Measurements from ENCODE around the gene RSL1D1.

The RSL1D1 gene

DNA sequence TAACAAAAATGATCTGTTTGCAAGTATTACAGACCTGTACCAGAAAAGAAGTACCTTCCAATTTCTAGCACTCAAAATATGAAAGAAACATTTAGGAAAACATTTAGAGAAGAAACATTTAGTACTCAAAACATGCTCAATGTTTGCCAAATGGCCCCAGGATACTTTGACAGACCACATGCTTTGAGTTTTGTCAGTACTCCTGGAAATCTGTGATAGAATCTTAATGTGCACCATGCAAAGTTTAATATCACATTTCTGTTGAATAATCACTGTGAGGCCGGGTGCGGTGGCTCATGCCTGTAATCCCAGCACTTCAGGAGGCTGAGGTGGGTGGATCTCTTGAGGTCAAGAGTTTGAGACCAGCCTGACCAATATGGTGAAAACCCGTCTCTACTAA lies 45.8 kb downstream of the RSL1D1 start:
- DNase-seq (ENCODE audit: insufficient read length, low spot score) (no peak), FAIRE-seq (no peak)
- TF ChIP-seq TAF1 (IDR thresholded peaks at IDR 0.05; ENCODE audit: low read depth, low read length), result no peak
- TF ChIP-seq POU2F2 (IDR thresholded peaks at IDR 0.05; ENCODE audit: low read depth, low read length), result no peak
- TF ChIP-seq POLR2A (IDR thresholded peaks at IDR 0.05; ENCODE audit: low read depth, low read length), result no peak
- no peak for TF ChIP-seq POLR2AphosphoS5 (IDR thresholded peaks at IDR 0.05; ENCODE audit: low read depth, low read length)

DNA sequence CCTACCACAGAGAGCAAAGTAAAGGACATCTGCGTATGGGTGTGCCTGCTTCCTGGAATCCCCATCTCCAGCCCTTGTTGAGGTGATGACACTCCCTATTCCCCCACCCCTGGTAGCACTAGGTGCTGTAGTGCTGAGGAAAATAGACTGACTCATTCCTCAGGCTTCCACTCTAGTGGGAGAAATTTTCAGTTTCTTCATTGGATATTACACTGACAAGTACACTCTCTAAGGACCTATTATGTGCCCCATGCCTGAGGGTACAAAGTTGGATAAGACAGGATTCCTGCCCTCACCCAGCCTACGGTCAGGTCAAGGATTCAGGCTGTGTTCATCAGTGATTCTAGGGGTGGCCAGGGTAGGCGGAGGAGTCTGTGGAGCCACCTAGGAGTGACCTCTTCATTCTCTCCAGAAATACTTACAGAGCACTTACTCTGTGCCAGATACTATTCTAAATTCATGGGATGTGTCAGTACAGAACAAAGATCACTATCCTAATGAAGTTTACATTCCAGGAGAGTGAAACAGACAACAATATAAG lies 49.8 kb downstream of the RSL1D1 start:
- no peak for FAIRE-seq
- TF ChIP-seq TAF1 (IDR thresholded peaks at IDR 0.05; ENCODE audit: low read depth, low read length), result no peak
- TF ChIP-seq POLR2AphosphoS5 (IDR thresholded peaks at IDR 0.05; ENCODE audit: low read depth, low read length), result no peak
- no peak for TF ChIP-seq PAX5 (IDR thresholded peaks at IDR 0.05; ENCODE audit: insufficient read depth, low read length, severe bottlenecking)
- TF ChIP-seq SPI1 (IDR thresholded peaks at IDR 0.05; ENCODE audit: low read depth, low read length), result no peak
- DNase-seq (ENCODE audit: insufficient read length, low spot score), result no peak

DNA sequence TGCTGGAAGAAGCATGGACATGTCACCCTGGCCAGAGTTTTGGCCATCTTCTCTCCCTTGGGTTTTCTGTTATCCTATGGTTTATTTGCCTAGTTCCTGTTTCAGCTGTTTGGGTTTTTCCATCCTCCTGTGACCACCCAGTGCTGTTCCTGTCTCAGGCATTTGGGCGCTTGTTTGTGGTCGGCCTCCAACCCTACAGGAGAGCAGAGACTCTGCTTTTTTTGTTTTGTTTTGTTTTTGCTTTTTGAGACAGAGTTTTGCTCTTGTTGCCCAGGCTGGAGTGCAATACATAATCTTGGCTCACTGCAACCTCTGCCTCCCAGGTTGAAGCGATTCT lies 51.0 kb downstream of the RSL1D1 start:
- DNase-seq (ENCODE audit: insufficient read length, low spot score) (no peak), FAIRE-seq (no peak)
- TF ChIP-seq PAX5 (IDR thresholded peaks at IDR 0.05; ENCODE audit: insufficient read depth, low read length, severe bottlenecking) (no peak), POU2F2 (IDR thresholded peaks at IDR 0.05; ENCODE audit: low read depth, low read length) (no peak), POLR2AphosphoS5 (IDR thresholded peaks at IDR 0.05; ENCODE audit: low read depth, low read length) (no peak), SPI1 (IDR thresholded peaks at IDR 0.05; ENCODE audit: low read depth, low read length) (0 out of 2 replicates have a peak, but pooled peaks have one; percentile 35), POLR2A (IDR thresholded peaks at IDR 0.05; ENCODE audit: low read depth, low read length) (no peak), TAF1 (IDR thresholded peaks at IDR 0.05; ENCODE audit: low read depth, low read length) (no peak)

- FAIRE-seq (no peak), DNase-seq (ENCODE audit: insufficient read length, low spot score) (no peak)
- no peak for TF ChIP-seq POU2F2 (IDR thresholded peaks at IDR 0.05; ENCODE audit: low read depth, low read length)
- no peak for TF ChIP-seq PAX5 (IDR thresholded peaks at IDR 0.05; ENCODE audit: insufficient read depth, low read length, severe bottlenecking)
Observed at GRCh38 chr16:11799509-11800381, 51.6 kb downstream of the RSL1D1 start.

GRCh38 chr16:11799017-11799381 lies 52.3 kb downstream of the RSL1D1 start:
- TF ChIP-seq POLR2A (IDR thresholded peaks at IDR 0.05; ENCODE audit: low read depth, low read length) (no peak), SPI1 (IDR thresholded peaks at IDR 0.05; ENCODE audit: low read depth, low read length) (no peak), PAX5 (IDR thresholded peaks at IDR 0.05; ENCODE audit: insufficient read depth, low read length, severe bottlenecking) (no peak), POU2F2 (IDR thresholded peaks at IDR 0.05; ENCODE audit: low read depth, low read length) (no peak), TAF1 (IDR thresholded peaks at IDR 0.05; ENCODE audit: low read depth, low read length) (no peak), POLR2AphosphoS5 (IDR thresholded peaks at IDR 0.05; ENCODE audit: low read depth, low read length) (no peak)
- DNase-seq (ENCODE audit: insufficient read length, low spot score) (no peak), FAIRE-seq (no peak)

- FAIRE-seq, result no peak
- TF ChIP-seq SPI1 (IDR thresholded peaks at IDR 0.05; ENCODE audit: low read depth, low read length) (no peak), POLR2A (IDR thresholded peaks at IDR 0.05; ENCODE audit: low read depth, low read length) (no peak), PAX5 (IDR thresholded peaks at IDR 0.05; ENCODE audit: insufficient read depth, low read length, severe bottlenecking) (no peak), TAF1 (IDR thresholded peaks at IDR 0.05; ENCODE audit: low read depth, low read length) (no peak), POLR2AphosphoS5 (IDR thresholded peaks at IDR 0.05; ENCODE audit: low read depth, low read length) (no peak), POU2F2 (IDR thresholded peaks at IDR 0.05; ENCODE audit: low read depth, low read length) (no peak)
- no peak for DNase-seq (ENCODE audit: insufficient read length, low spot score)
Observed at GRCh38 chr16:11797957-11798299, 53.4 kb downstream of the RSL1D1 start.

DNA sequence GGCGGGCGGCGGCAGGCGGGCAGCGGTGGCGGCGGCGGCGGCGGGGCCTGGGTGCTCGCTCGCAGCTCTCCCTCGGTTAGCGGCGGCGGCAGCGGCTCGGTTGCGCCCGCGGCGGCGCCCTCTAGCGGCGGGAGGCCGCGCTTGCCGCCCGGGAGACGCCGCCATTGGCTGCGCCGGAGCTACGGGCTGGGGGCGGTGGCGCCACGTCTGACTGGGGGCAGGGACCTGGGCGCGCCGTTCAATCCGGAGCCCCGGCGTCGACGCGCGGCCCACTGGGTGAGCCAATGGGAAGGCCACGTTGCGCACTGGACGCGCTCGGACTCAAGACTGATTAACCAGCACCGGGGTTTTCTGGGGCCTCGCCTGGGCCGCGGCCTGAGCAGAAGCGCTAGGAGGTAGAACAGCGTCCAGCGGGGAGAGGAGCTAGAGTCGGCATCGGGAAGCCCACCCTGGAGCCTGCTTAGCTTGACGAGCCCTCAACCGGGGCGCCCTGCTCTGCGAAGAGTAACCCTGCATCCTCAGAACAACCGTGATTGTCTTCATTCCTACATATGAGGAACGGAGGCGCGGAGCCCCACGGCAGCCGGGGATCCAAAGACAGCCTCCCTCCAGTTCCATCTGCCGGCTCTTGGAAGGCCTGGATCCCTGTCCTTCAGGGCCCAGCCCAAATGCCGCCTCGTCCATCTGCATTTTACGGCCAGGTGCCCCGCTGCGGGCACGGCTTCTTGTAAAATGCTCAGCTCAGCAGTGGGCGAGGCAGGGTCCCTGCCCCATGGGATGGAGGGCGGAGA lies 54.0 kb downstream of the RSL1D1 start, which contains the start of gene ZC3H7A:
TSS of gene ZC3H7A (minus strand) at position 93 of the 791 bp plus-strand sequence. CDS start 14,904 bp downstream, outside the sequence.
- DNase-seq (ENCODE audit: insufficient read length, low spot score) (peak; percentile 91), FAIRE-seq (peak; percentile 92)
- TF ChIP-seq SPI1 (IDR thresholded peaks at IDR 0.05; ENCODE audit: low read depth, low read length), result no peak
- TF ChIP-seq POLR2A (IDR thresholded peaks at IDR 0.05; ENCODE audit: low read depth, low read length), result peak; percentile 98
- TF ChIP-seq POU2F2 (IDR thresholded peaks at IDR 0.05; ENCODE audit: low read depth, low read length), result peak; percentile 95
- peak; percentile 95 for TF ChIP-seq POLR2AphosphoS5 (IDR thresholded peaks at IDR 0.05; ENCODE audit: low read depth, low read length)
- TF ChIP-seq TAF1 (IDR thresholded peaks at IDR 0.05; ENCODE audit: low read depth, low read length), result peak; percentile 83
- TF ChIP-seq PAX5 (IDR thresholded peaks at IDR 0.05; ENCODE audit: insufficient read depth, low read length, severe bottlenecking), result no peak

GRCh38 chr16:11796227-11797165 lies 54.8 kb downstream of the RSL1D1 start:
- no peak for FAIRE-seq
- TF ChIP-seq POLR2A (IDR thresholded peaks at IDR 0.05; ENCODE audit: low read depth, low read length) (no peak), POU2F2 (IDR thresholded peaks at IDR 0.05; ENCODE audit: low read depth, low read length) (no peak), SPI1 (IDR thresholded peaks at IDR 0.05; ENCODE audit: low read depth, low read length) (no peak), PAX5 (IDR thresholded peaks at IDR 0.05; ENCODE audit: insufficient read depth, low read length, severe bottlenecking) (no peak), TAF1 (IDR thresholded peaks at IDR 0.05; ENCODE audit: low read depth, low read length) (no peak), POLR2AphosphoS5 (IDR thresholded peaks at IDR 0.05; ENCODE audit: low read depth, low read length) (no peak)
- no peak for DNase-seq (ENCODE audit: insufficient read length, low spot score)

DNA sequence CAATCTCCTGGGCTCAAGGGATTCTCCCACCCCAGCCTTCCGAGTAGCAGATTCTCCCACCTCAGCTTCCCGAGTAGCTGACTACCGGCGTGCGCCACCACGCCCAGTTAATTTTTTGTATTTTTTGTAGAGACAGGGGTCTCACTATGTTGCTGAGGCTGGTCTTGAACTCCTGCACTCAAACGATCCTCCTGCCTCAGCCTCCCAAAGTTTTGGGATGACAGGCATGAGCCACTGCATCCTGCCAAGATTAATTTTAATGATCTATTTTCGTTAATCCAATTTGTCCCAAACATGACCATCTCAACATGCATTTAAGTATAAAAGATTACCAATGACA lies 55.5 kb downstream of the RSL1D1 start:
- DNase-seq (ENCODE audit: insufficient read length, low spot score), result no peak
- TF ChIP-seq PAX5 (IDR thresholded peaks at IDR 0.05; ENCODE audit: insufficient read depth, low read length, severe bottlenecking), result no peak
- TF ChIP-seq POU2F2 (IDR thresholded peaks at IDR 0.05; ENCODE audit: low read depth, low read length), result no peak
- FAIRE-seq, result no peak
